ENCODE results near the gene DGCR6. TPM values are rescaled to one million over a fixed set of nuclear protein-coding genes. Genes with fewer than 3 reads are reported as not detected.
A peak's percentile ranks its signal among the peaks of the same experiment; 100 is the strongest.
"Not testable (repeated sequence)": the region's sequence is repeated elsewhere in the genome, so short reads cannot be mapped to it uniquely, and the experiment has no call there.

The DGCR6 gene
- total RNA-seq, 2 donors from 2014 or later: 0.32 to 0.61 TPM

- H3K9me3 Mint-ChIP-seq; ATAC-seq (replicated peaks); H3K4me1 Mint-ChIP-seq; H3K4me3 Mint-ChIP-seq; H3K27ac Mint-ChIP-seq; H3K36me3 Mint-ChIP-seq (ENCODE audit: low read depth): not testable (repeated sequence)
- peaks cover 17% of the 10 kb centered on the region for H3K27me3 Mint-ChIP-seq
These were observed 47.0 kb downstream of the DGCR6 start for GRCh38 chr22:18953128-18953527.

GRCh38 chr22:18954303-18954989 lies 48.3 kb downstream of the DGCR6 start:
- peaks cover 11% of the 10 kb centered on the region for H3K27me3 Mint-ChIP-seq
- not testable (repeated sequence) for H3K36me3 Mint-ChIP-seq (ENCODE audit: low read depth); H3K4me3 Mint-ChIP-seq; H3K9me3 Mint-ChIP-seq; H3K4me1 Mint-ChIP-seq; H3K27ac Mint-ChIP-seq
- ATAC-seq (replicated peaks): peak; percentile 70

- no peak for ATAC-seq (replicated peaks)
- Mint-ChIP-seq H3K4me1 (no peaks in the 10 kb centered on the region), H3K27me3 (peaks cover 7% of the 10 kb centered on the region), H3K4me3 (no peak overlapping the region), H3K36me3 (ENCODE audit: low read depth) (no peaks in the 10 kb centered on the region), H3K9me3 (no peaks in the 10 kb centered on the region), H3K27ac (no peak overlapping the region)
These were observed 49.0 kb downstream of the DGCR6 start for GRCh38 chr22:18954990-18955571.

- Mint-ChIP-seq H3K9me3 (no peaks in the 10 kb centered on the region), H3K4me1 (no peaks in the 10 kb centered on the region), H3K27me3 (peaks cover 3% of the 10 kb centered on the region), H3K4me3 (no peak overlapping the region), H3K36me3 (ENCODE audit: low read depth) (no peaks in the 10 kb centered on the region), H3K27ac (no peak overlapping the region)
- no peak for ATAC-seq (replicated peaks)
These were observed 49.6 kb downstream of the DGCR6 start for GRCh38 chr22:18955696-18956095.

- not testable (repeated sequence) for H3K27ac Mint-ChIP-seq; H3K36me3 Mint-ChIP-seq (ENCODE audit: low read depth); H3K9me3 Mint-ChIP-seq; H3K27me3 Mint-ChIP-seq; H3K4me1 Mint-ChIP-seq; ATAC-seq (replicated peaks); H3K4me3 Mint-ChIP-seq
These were observed 50.2 kb downstream of the DGCR6 start for GRCh38 chr22:18956121-18956895.

GRCh38 chr22:18956956-18957355 lies 50.8 kb downstream of the DGCR6 start:
- H3K4me1 Mint-ChIP-seq; H3K4me3 Mint-ChIP-seq; ATAC-seq (replicated peaks); H3K36me3 Mint-ChIP-seq (ENCODE audit: low read depth); H3K9me3 Mint-ChIP-seq; H3K27me3 Mint-ChIP-seq; H3K27ac Mint-ChIP-seq: not testable (repeated sequence)

- H3K4me1 Mint-ChIP-seq; H3K4me3 Mint-ChIP-seq; ATAC-seq (replicated peaks); H3K27ac Mint-ChIP-seq; H3K27me3 Mint-ChIP-seq; H3K9me3 Mint-ChIP-seq; H3K36me3 Mint-ChIP-seq (ENCODE audit: low read depth): not testable (repeated sequence)
These were observed 51.7 kb downstream of the DGCR6 start for GRCh38 chr22:18957621-18958320.

- not testable (repeated sequence) for ATAC-seq (replicated peaks); H3K27me3 Mint-ChIP-seq
These were observed 52.2 kb downstream of the DGCR6 start for GRCh38 chr22:18958321-18958705.

GRCh38 chr22:18958738-18959137 lies 52.6 kb downstream of the DGCR6 start:
- not testable (repeated sequence) for H3K4me1 Mint-ChIP-seq; H3K36me3 Mint-ChIP-seq (ENCODE audit: low read depth); H3K27ac Mint-ChIP-seq; H3K27me3 Mint-ChIP-seq; ATAC-seq (replicated peaks); H3K4me3 Mint-ChIP-seq; H3K9me3 Mint-ChIP-seq

More at GRCh38 chr22:18958321-18958705, 52.2 kb downstream of the DGCR6 start:
- not testable (repeated sequence) for H3K9me3 Mint-ChIP-seq; H3K4me3 Mint-ChIP-seq; H3K27ac Mint-ChIP-seq; H3K36me3 Mint-ChIP-seq (ENCODE audit: low read depth); H3K4me1 Mint-ChIP-seq

GRCh38 chr22:18959266-18959665 lies 53.1 kb downstream of the DGCR6 start:
- not testable (repeated sequence) for H3K4me1 Mint-ChIP-seq; ATAC-seq (replicated peaks); H3K27ac Mint-ChIP-seq; H3K4me3 Mint-ChIP-seq; H3K27me3 Mint-ChIP-seq; H3K36me3 Mint-ChIP-seq (ENCODE audit: low read depth); H3K9me3 Mint-ChIP-seq

- H3K9me3 Mint-ChIP-seq; H3K36me3 Mint-ChIP-seq (ENCODE audit: low read depth); H3K4me1 Mint-ChIP-seq; ATAC-seq (replicated peaks); H3K4me3 Mint-ChIP-seq; H3K27me3 Mint-ChIP-seq; H3K27ac Mint-ChIP-seq: not testable (repeated sequence)
These were observed 53.6 kb downstream of the DGCR6 start for GRCh38 chr22:18959741-18960140.

- not testable (repeated sequence) for H3K4me3 Mint-ChIP-seq; ATAC-seq (replicated peaks); H3K9me3 Mint-ChIP-seq; H3K27ac Mint-ChIP-seq; H3K4me1 Mint-ChIP-seq; H3K36me3 Mint-ChIP-seq (ENCODE audit: low read depth); H3K27me3 Mint-ChIP-seq
These were observed 54.2 kb downstream of the DGCR6 start for GRCh38 chr22:18960166-18960820.

GRCh38 chr22:18961201-18961600 lies 55.1 kb downstream of the DGCR6 start:
- not testable (repeated sequence) for H3K9me3 Mint-ChIP-seq; H3K27me3 Mint-ChIP-seq; H3K4me3 Mint-ChIP-seq; ATAC-seq (replicated peaks); H3K36me3 Mint-ChIP-seq (ENCODE audit: low read depth); H3K27ac Mint-ChIP-seq; H3K4me1 Mint-ChIP-seq
